Liver (tissue), 9 donors: Measurements from ENCODE around the gene RAPGEF6. TPM values are rescaled to one million over a fixed set of nuclear protein-coding genes. Genes with fewer than 3 reads are reported as not detected.

Experiments used
- DNase-seq: peaks from one replicate; pipeline ENCODE4 v3.0.0-alpha.2; 2017; ENCODE audit warnings: low spot score
- H3K27ac ChIP-seq, 2 donors: one replicate each; pipeline ENCODE4 v1.7.0; 2013; ENCODE audit warnings: inconsistent platforms in 2 of 2, low read length in 2 of 2, control low read depth in 1 of 2, low read depth in 1 of 2, mild to moderate bottlenecking in 1 of 2
- H3K27me3 ChIP-seq, 4 donors: one replicate each; pipeline versions ENCODE4 v1.6.1 to v1.7.0; 2013; ENCODE audit warnings: low read length in 3 of 4, inconsistent platforms in 1 of 4, mild to moderate bottlenecking in 1 of 4, moderate library complexity in 1 of 4; ENCODE audit not compliant: control insufficient read depth in 4 of 4, insufficient read depth in 4 of 4
- H3K36me3 ChIP-seq, 4 donors: one replicate each; pipeline versions ENCODE4 v1.6.1 to v1.7.0; 2013; ENCODE audit warnings: low read length in 3 of 4, mild to moderate bottlenecking in 3 of 4, low read depth in 1 of 4, moderate library complexity in 1 of 4; ENCODE audit not compliant: control insufficient read depth in 4 of 4, insufficient read depth in 3 of 4
- H3K4me1 ChIP-seq, 4 donors: one replicate each; pipeline versions ENCODE4 v1.6.1 to v1.7.0; 2013; ENCODE audit warnings: low read length in 3 of 4, mild to moderate bottlenecking in 3 of 4, moderate library complexity in 1 of 4; ENCODE audit not compliant: control insufficient read depth in 4 of 4, insufficient read depth in 4 of 4
- H3K4me3 ChIP-seq, 3 donors: one replicate each; pipeline versions ENCODE4 v1.6.1 to v1.7.0; 2013; ENCODE audit warnings: low read length in 3 of 3, control low read depth in 1 of 3, low read depth in 1 of 3, mild to moderate bottlenecking in 1 of 3
- H3K9ac ChIP-seq, 2 donors: one replicate each; pipeline ENCODE4 v1.7.0; 2013; ENCODE audit warnings: low read length in 2 of 2, mild to moderate bottlenecking in 2 of 2, moderate library complexity in 2 of 2, control low read depth in 1 of 2, low read depth in 1 of 2
- H3K9me3 ChIP-seq, 4 donors: one replicate each; pipeline versions ENCODE4 v1.6.1 to v1.7.0; 2013; ENCODE audit warnings: low read length in 3 of 4; ENCODE audit not compliant: control insufficient read depth in 4 of 4
- EGR1 ChIP-seq, 2 donors: IDR thresholded peaks; 2 replicates each; pipeline ENCODE4 v1.6.1; 2016 to 2018; ENCODE audit warnings: antibody characterized with exemption in 2 of 2, low read depth in 2 of 2
- FOXA1 ChIP-seq: IDR thresholded peaks from 2 replicates; pipeline ENCODE4 v1.6.1; 2016; ENCODE audit warnings: antibody characterized with exemption
- FOXA2 ChIP-seq: IDR thresholded peaks from 2 replicates; pipeline ENCODE4 v1.6.1; 2016; ENCODE audit warnings: antibody characterized with exemption
- GABPA ChIP-seq, 2 donors: IDR thresholded peaks in 1 of 2; conservative IDR thresholded peaks in 1 of 2; 2 replicates each; pipeline ENCODE4 v1.6.1; 2016; ENCODE audit warnings: antibody characterized with exemption in 2 of 2, mild to moderate bottlenecking in 1 of 2, moderate library complexity in 1 of 2
- HNF4A ChIP-seq, 2 donors: conservative IDR thresholded peaks; 2 replicates each; pipeline ENCODE4 v1.6.1; 2016; ENCODE audit warnings: antibody characterized with exemption in 2 of 2, mild to moderate bottlenecking in 2 of 2
- HNF4G ChIP-seq: IDR thresholded peaks from 2 replicates; pipeline ENCODE4 v1.6.1; 2016; ENCODE audit warnings: antibody characterized with exemption
- JUND ChIP-seq, 2 donors: IDR thresholded peaks; 2 replicates each; pipeline ENCODE4 v1.6.1; 2016; ENCODE audit warnings: antibody characterized with exemption in 2 of 2
- NR2F2 ChIP-seq: IDR thresholded peaks from 2 replicates; pipeline ENCODE4 v1.6.1; 2016; ENCODE audit warnings: antibody characterized with exemption
- RAD21 ChIP-seq, 2 donors: IDR thresholded peaks; 2 replicates each; pipeline ENCODE4 v1.6.1; 2016; ENCODE audit warnings: antibody characterized with exemption in 2 of 2, mild to moderate bottlenecking in 2 of 2
- RXRA ChIP-seq, 2 donors: IDR thresholded peaks; 2 replicates each; pipeline ENCODE4 v1.6.1; 2017 to 2018; ENCODE audit warnings: antibody characterized with exemption in 2 of 2, mild to moderate bottlenecking in 1 of 2
- SP1 ChIP-seq: IDR thresholded peaks from 2 replicates; pipeline ENCODE4 v1.6.1; 2018; ENCODE audit warnings: antibody characterized with exemption, mild to moderate bottlenecking
- TAF1 ChIP-seq: conservative IDR thresholded peaks from 2 replicates; pipeline ENCODE4 v1.6.1; 2016; ENCODE audit warnings: antibody characterized with exemption, mild to moderate bottlenecking
- YY1 ChIP-seq: IDR thresholded peaks from 2 replicates; pipeline ENCODE4 v1.6.1; 2016; ENCODE audit warnings: antibody characterized with exemption, mild to moderate bottlenecking
- WGBS: extraction: QIAGEN DNeasy Blood & Tissue Kit; methylation state at CpG from one replicate; pipeline ENCODE4 v1.1.7; 2013; 5-methylcytosine and 5-hydroxymethylcytosine counted together
- polyA plus RNA-seq, 2 donors: library from polyadenylated mRNA; stranded (reverse) in 1 of 2; unstranded in 1 of 2; fragments of 200-250 nt in 1 of 2; fragments of >200 nt in 1 of 2; fragmentation: Nextera tagmentation in 1 of 2; extraction: Ambion mirVana in 1 of 2; gene quantifications; one replicate each; pipeline versions ENCODE4 v1.2.1 to v1.2.3, GENCODE V29; 2013 to 2015
- total RNA-seq, 2 donors: library from RNA; depleted of rRNA; stranded (reverse); fragments of >200 nt; gene quantifications; one replicate each; pipeline ENCODE4 v1.2.3, GENCODE V29; 2014
- TF ChIP-seq, protein P1 (sequence below): IDR thresholded peaks from 2 replicates; pipeline ENCODE4 v1.6.1; 2016; ENCODE audit warnings: antibody characterized with exemption
- TF ChIP-seq, protein P2 (sequence below): IDR thresholded peaks from 2 replicates; pipeline ENCODE4 v1.6.1; 2016; ENCODE audit warnings: antibody characterized with exemption, mild to moderate bottlenecking
- TF ChIP-seq, protein P3 (sequence below): fragments of 150-350 bp; IDR thresholded peaks from 2 replicates; pipeline ENCODE4 v1.5.1; 2017; ENCODE audit warnings: improper control_type of control experiment, low read depth, low read length; ENCODE audit not compliant: missing input control
- TF ChIP-seq, protein P4 (sequence below): IDR thresholded peaks from 2 replicates; pipeline ENCODE4 v1.6.1; 2016; ENCODE audit warnings: antibody characterized with exemption
- TF ChIP-seq, protein P5 (sequence below): IDR thresholded peaks from 2 replicates; pipeline ENCODE4 v1.6.1; 2016; ENCODE audit warnings: antibody characterized with exemption
- donor health status: healthy.
- donor health status: healthy.
- donor health status: healthy.
- donor health status: healthy.
- donor health status: healthy.

The RAPGEF6 gene
- total and polyA plus RNA-seq, 4 donors = 1.7 to 16.1 (median 8.6) TPM

DNA sequence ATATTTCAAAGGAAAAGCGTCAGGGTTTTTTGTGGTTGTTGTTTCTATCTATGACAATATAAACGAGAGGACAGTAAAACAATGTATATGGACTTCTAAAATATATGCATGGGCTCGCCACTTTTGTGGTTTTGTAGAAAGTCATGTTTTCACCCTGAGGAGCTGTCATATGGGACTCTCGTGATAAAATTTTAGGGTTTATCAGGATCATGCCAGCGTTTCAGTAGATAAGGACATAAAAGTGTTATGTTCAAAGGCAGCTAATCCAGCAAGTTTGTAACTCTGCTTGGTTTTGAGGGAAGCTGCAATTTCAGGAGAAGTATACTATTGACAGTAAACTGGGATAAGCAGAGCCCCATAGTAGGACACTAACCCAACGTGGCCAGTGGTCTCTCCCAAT, 250.9 kb downstream of the RAPGEF6 start:
- WGBS = 83% methylated on average over 6 of the region's 6 CpGs
- Histone ChIP-seq H3K9ac (no peak overlapping the region), H3K27ac (no peak overlapping the region), H3K4me1 (peaks cover 6 to 13% (median 11%) of the 10 kb centered on the region in 4 donors), H3K4me3 (no peak overlapping the region), H3K27me3 (no peaks in the 10 kb centered on the region), H3K9me3 (no peaks in the 10 kb centered on the region), H3K36me3 (peaks cover 0 to 2% (median under 1%) of the 10 kb centered on the region in 4 donors)
- no peak for DNase-seq
- no peak for TF ChIP-seq NR2F2
- TF ChIP-seq, protein P1, sequence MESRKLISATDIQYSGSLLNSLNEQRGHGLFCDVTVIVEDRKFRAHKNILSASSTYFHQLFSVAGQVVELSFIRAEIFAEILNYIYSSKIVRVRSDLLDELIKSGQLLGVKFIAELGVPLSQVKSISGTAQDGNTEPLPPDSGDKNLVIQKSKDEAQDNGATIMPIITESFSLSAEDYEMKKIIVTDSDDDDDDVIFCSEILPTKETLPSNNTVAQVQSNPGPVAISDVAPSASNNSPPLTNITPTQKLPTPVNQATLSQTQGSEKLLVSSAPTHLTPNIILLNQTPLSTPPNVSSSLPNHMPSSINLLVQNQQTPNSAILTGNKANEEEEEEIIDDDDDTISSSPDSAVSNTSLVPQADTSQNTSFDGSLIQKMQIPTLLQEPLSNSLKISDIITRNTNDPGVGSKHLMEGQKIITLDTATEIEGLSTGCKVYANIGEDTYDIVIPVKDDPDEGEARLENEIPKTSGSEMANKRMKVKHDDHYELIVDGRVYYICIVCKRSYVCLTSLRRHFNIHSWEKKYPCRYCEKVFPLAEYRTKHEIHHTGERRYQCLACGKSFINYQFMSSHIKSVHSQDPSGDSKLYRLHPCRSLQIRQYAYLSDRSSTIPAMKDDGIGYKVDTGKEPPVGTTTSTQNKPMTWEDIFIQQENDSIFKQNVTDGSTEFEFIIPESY = no peak
- no peak for TF ChIP-seq SP1
- TF ChIP-seq GABPA (IDR thresholded peaks at IDR 0.05 in 1 of 2, conservative IDR thresholded peaks at IDR 0.05 in 1 of 2) = no peak
- TF ChIP-seq FOXA2 = no peak
- no peak for TF ChIP-seq HNF4A (conservative IDR thresholded peaks at IDR 0.05)
- no peak for TF ChIP-seq YY1
- TF ChIP-seq, protein P2, sequence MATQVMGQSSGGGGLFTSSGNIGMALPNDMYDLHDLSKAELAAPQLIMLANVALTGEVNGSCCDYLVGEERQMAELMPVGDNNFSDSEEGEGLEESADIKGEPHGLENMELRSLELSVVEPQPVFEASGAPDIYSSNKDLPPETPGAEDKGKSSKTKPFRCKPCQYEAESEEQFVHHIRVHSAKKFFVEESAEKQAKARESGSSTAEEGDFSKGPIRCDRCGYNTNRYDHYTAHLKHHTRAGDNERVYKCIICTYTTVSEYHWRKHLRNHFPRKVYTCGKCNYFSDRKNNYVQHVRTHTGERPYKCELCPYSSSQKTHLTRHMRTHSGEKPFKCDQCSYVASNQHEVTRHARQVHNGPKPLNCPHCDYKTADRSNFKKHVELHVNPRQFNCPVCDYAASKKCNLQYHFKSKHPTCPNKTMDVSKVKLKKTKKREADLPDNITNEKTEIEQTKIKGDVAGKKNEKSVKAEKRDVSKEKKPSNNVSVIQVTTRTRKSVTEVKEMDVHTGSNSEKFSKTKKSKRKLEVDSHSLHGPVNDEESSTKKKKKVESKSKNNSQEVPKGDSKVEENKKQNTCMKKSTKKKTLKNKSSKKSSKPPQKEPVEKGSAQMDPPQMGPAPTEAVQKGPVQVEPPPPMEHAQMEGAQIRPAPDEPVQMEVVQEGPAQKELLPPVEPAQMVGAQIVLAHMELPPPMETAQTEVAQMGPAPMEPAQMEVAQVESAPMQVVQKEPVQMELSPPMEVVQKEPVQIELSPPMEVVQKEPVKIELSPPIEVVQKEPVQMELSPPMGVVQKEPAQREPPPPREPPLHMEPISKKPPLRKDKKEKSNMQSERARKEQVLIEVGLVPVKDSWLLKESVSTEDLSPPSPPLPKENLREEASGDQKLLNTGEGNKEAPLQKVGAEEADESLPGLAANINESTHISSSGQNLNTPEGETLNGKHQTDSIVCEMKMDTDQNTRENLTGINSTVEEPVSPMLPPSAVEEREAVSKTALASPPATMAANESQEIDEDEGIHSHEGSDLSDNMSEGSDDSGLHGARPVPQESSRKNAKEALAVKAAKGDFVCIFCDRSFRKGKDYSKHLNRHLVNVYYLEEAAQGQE = no peak
- TF ChIP-seq HNF4G = no peak
- TF ChIP-seq TAF1 = no peak
- TF ChIP-seq, protein P3, sequence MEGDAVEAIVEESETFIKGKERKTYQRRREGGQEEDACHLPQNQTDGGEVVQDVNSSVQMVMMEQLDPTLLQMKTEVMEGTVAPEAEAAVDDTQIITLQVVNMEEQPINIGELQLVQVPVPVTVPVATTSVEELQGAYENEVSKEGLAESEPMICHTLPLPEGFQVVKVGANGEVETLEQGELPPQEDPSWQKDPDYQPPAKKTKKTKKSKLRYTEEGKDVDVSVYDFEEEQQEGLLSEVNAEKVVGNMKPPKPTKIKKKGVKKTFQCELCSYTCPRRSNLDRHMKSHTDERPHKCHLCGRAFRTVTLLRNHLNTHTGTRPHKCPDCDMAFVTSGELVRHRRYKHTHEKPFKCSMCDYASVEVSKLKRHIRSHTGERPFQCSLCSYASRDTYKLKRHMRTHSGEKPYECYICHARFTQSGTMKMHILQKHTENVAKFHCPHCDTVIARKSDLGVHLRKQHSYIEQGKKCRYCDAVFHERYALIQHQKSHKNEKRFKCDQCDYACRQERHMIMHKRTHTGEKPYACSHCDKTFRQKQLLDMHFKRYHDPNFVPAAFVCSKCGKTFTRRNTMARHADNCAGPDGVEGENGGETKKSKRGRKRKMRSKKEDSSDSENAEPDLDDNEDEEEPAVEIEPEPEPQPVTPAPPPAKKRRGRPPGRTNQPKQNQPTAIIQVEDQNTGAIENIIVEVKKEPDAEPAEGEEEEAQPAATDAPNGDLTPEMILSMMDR = no peak
- no peak for TF ChIP-seq JUND (IDR thresholded peaks at IDR 0.05)
- no peak for TF ChIP-seq RAD21 (IDR thresholded peaks at IDR 0.05)
- no peak for TF ChIP-seq FOXA1
- TF ChIP-seq, protein P4, sequence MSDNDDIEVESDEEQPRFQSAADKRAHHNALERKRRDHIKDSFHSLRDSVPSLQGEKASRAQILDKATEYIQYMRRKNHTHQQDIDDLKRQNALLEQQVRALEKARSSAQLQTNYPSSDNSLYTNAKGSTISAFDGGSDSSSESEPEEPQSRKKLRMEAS = no peak
- no peak for TF ChIP-seq RXRA (IDR thresholded peaks at IDR 0.05)
- TF ChIP-seq, protein P5, sequence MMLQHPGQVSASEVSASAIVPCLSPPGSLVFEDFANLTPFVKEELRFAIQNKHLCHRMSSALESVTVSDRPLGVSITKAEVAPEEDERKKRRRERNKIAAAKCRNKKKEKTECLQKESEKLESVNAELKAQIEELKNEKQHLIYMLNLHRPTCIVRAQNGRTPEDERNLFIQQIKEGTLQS = no peak
- no peak for TF ChIP-seq EGR1 (IDR thresholded peaks at IDR 0.05; ENCODE audit: low read depth in 2 of 2)
